NCI-H510A (cell line): ENCODE measurements around the gene NLE1.

Experiments
- DNase-seq: peaks from one replicate; lab custom pipeline; 2025; lab: John Stamatoyannopoulos, UW

Gene NLE1

DNA sequence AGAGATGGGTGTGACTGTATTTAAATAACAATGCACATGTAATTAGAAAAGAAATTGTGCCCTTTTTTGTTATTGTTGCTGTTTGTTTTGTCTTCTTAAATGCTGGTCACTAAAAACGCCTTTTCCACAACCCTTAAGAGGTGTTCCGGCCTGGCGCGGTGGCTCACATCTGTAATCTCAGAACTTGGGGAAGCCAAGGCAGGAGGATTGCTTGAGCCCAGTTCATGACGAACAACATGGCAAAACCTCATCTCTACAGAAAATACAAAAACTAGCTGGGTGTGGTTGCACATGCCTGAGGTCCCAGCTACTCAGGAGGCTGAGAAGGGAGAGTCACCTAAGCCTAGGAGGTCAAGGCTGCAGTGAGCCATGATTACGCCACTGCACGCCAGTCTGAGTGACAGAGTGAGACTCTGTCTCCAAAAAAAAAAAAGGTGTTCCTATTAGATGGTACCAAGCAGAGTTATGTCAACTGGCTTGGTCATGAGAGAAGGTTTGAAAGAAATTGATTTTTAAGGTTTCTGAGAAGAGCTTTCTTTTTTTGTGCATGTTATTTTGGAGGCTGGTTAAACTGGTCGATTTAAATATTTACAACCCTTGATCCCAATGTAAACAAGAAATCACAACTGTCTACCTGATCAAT is 55.1 kb downstream of the NLE1 start:
- DNase-seq = no peak

DNA sequence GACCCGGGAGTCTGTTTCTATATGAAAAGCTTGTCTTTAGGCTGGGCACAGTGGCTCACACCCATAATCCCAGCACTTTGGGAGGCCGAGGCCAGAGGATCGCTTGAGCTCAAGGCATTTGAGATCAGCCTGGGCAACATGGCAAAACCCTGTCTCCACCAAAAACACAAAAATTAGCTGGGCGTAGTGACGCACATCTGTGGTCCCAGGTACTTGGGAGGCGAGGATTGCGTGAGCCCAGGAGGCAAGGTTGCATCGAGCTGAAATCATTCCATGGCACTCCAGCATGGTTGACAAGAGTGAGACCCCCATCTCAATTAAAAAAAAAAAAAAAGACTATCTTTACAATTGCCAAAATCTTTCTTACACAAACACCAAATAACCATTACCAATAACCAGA is 55.9 kb downstream of the NLE1 start:
- no peak for DNase-seq

DNA sequence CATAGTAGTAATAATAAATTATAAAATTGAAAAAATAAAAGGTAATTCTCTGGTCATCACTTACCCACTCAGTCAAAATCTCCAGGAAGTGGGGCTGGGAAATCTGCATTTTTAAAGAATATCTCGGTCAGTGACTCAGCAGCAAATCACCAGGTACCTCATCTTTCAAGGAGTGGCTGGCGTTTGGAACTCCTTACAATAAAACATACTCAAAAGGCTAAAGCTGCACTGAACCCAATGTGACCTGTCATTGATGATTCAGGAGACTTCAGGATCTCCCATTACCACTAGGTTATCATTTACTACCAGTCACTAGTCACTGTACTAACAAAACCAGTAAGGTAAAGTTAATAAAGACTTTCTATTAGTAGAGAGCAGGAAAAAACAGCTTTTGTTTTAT is 57.1 kb downstream of the NLE1 start:
- DNase-seq = no peak

GRCh38 chr17:35083071-35083470 is 59.0 kb downstream of the NLE1 start:
- DNase-seq = no peak

DNA sequence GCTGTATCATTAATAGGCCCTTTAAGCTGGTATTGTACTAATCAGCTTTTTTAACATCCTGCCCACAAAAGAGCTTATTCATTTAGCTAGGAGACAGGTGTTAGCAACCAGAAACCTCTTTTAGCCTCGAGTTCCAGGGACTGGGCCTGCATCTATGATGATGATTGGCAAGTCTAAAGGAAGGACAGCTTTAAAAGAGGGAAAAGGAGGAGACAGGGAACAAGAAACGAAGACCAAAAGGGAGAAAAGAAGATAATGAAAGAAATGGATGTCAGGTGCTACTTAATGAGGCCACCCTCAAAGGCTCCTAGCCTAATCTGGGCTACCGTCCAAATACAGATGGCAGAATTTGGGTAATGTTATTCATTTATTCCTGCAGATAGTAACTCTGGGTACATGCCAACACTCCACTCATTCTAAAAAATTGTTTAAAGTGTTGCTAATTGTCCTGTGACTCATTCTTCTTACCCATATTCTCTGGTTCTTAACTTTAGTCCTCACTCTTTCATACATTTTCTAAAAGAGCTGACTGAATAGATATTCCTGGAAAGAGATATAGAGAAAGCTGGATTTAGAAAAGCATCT is 59.9 kb downstream of the NLE1 start:
- no peak for DNase-seq

GRCh38 chr17:35081638-35082037 is 60.5 kb downstream of the NLE1 start:
- no peak for DNase-seq

- no peak for DNase-seq
Measured at GRCh38 chr17:35080536-35080935, 61.6 kb downstream of the NLE1 start.

- no peak for DNase-seq
Measured at GRCh38 chr17:35079547-35080423, 62.3 kb downstream of the NLE1 start.
